DMS 273 (cell line): ENCODE results near the gene TREH.
A peak's percentile ranks its signal among the peaks of the same experiment; 100 is the strongest.

Experiments
- DNase-seq: peaks from one replicate; lab custom pipeline; 2025; ENCODE audit not compliant: unreplicated experiment; lab: John Stamatoyannopoulos, UW

The TREH gene

GRCh38 chr11:118631142-118631909 lies 48.1 kb downstream of the TREH start:
- no peak for DNase-seq

- DNase-seq: no peak
Measured at GRCh38 chr11:118629761-118630661, 49.4 kb downstream of the TREH start.

- no peak for DNase-seq
Measured at GRCh38 chr11:118628861-118629549, 50.4 kb downstream of the TREH start.

- DNase-seq: no peak
Measured at GRCh38 chr11:118628432-118628831, 51.0 kb downstream of the TREH start.

- no peak for DNase-seq
Measured at GRCh38 chr11:118628031-118628430, 51.4 kb downstream of the TREH start.

GRCh38 chr11:118627566-118627965 lies 51.9 kb downstream of the TREH start:
- no peak for DNase-seq

- DNase-seq: peak; percentile 64
Measured at GRCh38 chr11:118625976-118626375, 53.5 kb downstream of the TREH start.

GRCh38 chr11:118625036-118625690 lies 54.3 kb downstream of the TREH start:
- DNase-seq: no peak

GRCh38 chr11:118623269-118623655 lies 56.2 kb downstream of the TREH start:
- peak; percentile 86 for DNase-seq

- DNase-seq: peak; percentile 86
Measured at GRCh38 chr11:118622376-118623268, 56.8 kb downstream of the TREH start.

GRCh38 chr11:118621784-118622375 lies 57.6 kb downstream of the TREH start:
- DNase-seq: no peak

GRCh38 chr11:118621071-118621783 lies 58.2 kb downstream of the TREH start:
- DNase-seq: peak; percentile 89

GRCh38 chr11:118620529-118621070 lies 58.9 kb downstream of the TREH start:
- no peak for DNase-seq

- peak; percentile 77 for DNase-seq
Measured at GRCh38 chr11:118619444-118620197, 59.8 kb downstream of the TREH start.

- peak; percentile 35 for DNase-seq
Measured at GRCh38 chr11:118618991-118619375, 60.5 kb downstream of the TREH start.

GRCh38 chr11:118618115-118618990 lies 61.1 kb downstream of the TREH start:
- DNase-seq: peak; percentile 35

- peak; percentile 8 for DNase-seq
Measured at GRCh38 chr11:118615976-118616371, 63.5 kb downstream of the TREH start.
